ENCODE measurements around the gene FLII.

Gene FLII

DNA sequence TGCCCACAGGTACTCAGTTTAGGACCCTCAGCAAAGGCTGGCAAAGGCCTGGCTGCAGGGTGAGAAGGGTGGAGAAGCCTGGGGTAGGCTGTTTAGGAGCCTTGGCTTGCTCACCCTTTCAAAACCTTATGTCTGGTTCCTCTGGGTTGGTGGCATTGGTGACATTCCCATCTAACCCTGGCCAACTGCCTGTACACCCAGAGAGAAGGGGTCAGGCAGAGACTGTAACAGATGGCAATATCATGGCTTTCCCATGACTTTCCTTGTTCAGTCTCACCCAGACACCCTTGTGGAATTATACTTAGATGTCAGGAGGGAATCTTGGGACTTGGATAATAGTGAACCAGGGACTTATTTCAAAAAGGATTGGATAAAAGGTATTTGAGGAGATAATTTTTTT lies 51.6 kb downstream of the FLII start:
- H3K4me3 ChIP-seq (ENCODE audit: low read depth, low read length), result no peak overlapping the region
- no peak for DNase-seq
- H3K9me3 ChIP-seq (ENCODE audit: severe bottlenecking), result no peaks in the 10 kb centered on the region
- TF ChIP-seq, protein P1, sequence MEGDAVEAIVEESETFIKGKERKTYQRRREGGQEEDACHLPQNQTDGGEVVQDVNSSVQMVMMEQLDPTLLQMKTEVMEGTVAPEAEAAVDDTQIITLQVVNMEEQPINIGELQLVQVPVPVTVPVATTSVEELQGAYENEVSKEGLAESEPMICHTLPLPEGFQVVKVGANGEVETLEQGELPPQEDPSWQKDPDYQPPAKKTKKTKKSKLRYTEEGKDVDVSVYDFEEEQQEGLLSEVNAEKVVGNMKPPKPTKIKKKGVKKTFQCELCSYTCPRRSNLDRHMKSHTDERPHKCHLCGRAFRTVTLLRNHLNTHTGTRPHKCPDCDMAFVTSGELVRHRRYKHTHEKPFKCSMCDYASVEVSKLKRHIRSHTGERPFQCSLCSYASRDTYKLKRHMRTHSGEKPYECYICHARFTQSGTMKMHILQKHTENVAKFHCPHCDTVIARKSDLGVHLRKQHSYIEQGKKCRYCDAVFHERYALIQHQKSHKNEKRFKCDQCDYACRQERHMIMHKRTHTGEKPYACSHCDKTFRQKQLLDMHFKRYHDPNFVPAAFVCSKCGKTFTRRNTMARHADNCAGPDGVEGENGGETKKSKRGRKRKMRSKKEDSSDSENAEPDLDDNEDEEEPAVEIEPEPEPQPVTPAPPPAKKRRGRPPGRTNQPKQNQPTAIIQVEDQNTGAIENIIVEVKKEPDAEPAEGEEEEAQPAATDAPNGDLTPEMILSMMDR (IDR thresholded peaks at IDR 0.05; ENCODE audit: low read depth, low read length), result no peak
- no peaks in the 10 kb centered on the region for H3K27me3 ChIP-seq (ENCODE audit: insufficient read depth, low read depth, severe bottlenecking)
- H3K36me3 ChIP-seq, result peaks cover 75% of the 10 kb centered on the region
- H3K27ac ChIP-seq, result no peak overlapping the region

DNA sequence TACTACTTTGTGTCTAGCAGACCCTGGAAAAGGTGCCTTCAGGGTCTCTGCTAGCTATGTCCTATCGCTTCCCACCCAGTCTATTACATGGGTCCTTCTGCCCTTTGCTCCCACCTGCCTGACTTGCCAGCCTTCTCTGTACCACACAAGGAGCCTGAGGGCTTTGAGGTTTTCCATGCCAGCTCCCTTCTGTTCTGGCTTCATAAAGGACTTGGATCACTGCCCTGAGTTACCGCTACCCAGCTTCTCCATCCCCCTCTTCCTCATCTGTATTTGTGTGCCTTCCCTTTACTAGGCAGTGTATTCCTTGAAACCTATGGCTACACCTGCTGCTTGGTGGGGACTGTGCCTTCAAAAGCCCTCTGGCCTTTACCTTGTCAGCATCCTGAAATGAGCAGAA lies 52.7 kb downstream of the FLII start:
- Histone ChIP-seq H3K27ac (no peak overlapping the region), H3K36me3 (peaks cover 79% of the 10 kb centered on the region), H3K4me3 (ENCODE audit: low read depth, low read length) (no peak overlapping the region), H3K27me3 (ENCODE audit: insufficient read depth, low read depth, severe bottlenecking) (no peaks in the 10 kb centered on the region), H3K9me3 (ENCODE audit: severe bottlenecking) (no peaks in the 10 kb centered on the region)
- TF ChIP-seq, protein P1 (IDR thresholded peaks at IDR 0.05; ENCODE audit: low read depth, low read length), result no peak
- no peak for DNase-seq

DNA sequence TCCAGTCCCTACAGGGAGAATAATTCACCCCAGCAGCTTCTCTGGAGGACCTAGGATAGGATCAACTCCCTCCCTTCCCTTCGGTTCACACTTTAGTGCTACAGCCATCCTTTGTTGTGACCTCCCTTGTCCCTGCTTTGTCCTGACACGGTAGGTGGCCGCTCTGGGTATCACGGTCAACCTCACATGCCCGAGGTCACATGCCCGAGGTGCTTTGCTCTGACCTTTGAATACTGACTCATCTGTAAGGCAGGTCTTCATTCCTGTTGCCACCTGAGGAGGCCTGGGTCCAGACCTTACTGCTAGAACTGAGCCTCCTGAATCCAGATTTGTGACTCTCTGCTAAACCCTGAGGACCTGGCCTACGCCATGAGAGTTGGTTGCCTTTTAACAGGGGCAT lies 55.2 kb downstream of the FLII start:
- no peak for DNase-seq
- Histone ChIP-seq H3K4me3 (ENCODE audit: low read depth, low read length) (no peak overlapping the region), H3K9me3 (ENCODE audit: severe bottlenecking) (no peaks in the 10 kb centered on the region), H3K27me3 (ENCODE audit: insufficient read depth, low read depth, severe bottlenecking) (no peaks in the 10 kb centered on the region), H3K36me3 (peaks cover 78% of the 10 kb centered on the region), H3K27ac (no peak overlapping the region)
- TF ChIP-seq, protein P1 (IDR thresholded peaks at IDR 0.05; ENCODE audit: low read depth, low read length), result no peak

DNA sequence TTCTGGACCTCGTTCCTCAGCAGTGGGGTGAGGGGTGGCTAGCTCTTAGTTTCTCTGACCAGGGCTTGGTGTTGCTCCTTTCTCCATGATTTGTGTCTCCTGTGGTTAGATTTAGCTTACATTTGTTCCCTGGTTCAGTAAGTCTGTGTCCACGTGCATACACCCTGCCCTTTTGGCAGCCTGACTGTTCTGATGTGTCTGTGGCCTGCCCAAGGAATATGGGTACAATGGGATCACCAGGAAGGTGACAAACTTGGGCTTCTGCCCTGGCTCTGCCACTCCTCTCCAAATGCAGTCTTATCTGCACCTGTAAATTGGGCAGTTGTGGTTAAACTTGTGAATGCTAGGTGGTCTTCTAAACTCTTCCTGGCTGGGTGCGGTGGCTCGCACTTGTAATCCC lies 57.4 kb downstream of the FLII start:
- Histone ChIP-seq H3K4me3 (ENCODE audit: low read depth, low read length) (no peak overlapping the region), H3K27me3 (ENCODE audit: insufficient read depth, low read depth, severe bottlenecking) (no peaks in the 10 kb centered on the region), H3K27ac (no peak overlapping the region), H3K9me3 (ENCODE audit: severe bottlenecking) (no peaks in the 10 kb centered on the region), H3K36me3 (peaks cover 78% of the 10 kb centered on the region)
- TF ChIP-seq, protein P1 (IDR thresholded peaks at IDR 0.05; ENCODE audit: low read depth, low read length), result no peak
- no peak for DNase-seq

DNA sequence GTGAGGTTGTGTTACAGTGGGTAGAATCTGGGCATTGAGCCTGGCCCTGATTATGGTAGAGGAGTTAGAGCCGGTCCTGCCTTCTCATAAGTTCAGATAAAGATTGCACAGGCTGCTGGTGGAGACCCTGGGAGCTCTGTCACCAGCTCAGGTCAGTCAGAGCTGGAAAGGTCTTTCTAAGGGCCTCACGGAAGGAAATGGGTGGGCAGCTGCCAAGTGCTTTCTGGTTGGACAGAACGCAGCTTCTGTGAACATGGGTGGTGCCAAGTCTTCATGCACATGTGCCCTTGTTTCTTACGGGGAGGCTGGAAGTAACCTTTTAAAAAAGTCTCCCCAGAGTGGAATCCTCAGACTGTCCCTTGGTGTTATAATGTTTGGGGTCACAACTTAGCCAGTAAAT lies 60.0 kb downstream of the FLII start:
- TF ChIP-seq, protein P1 (IDR thresholded peaks at IDR 0.05; ENCODE audit: low read depth, low read length), result no peak
- no peaks in the 10 kb centered on the region for H3K9me3 ChIP-seq (ENCODE audit: severe bottlenecking)
- no peak overlapping the region for H3K27ac ChIP-seq
- no peak for DNase-seq
- no peak overlapping the region for H3K4me3 ChIP-seq (ENCODE audit: low read depth, low read length)
- peaks cover 79% of the 10 kb centered on the region for H3K36me3 ChIP-seq
- H3K27me3 ChIP-seq (ENCODE audit: insufficient read depth, low read depth, severe bottlenecking), result no peaks in the 10 kb centered on the region

DNA sequence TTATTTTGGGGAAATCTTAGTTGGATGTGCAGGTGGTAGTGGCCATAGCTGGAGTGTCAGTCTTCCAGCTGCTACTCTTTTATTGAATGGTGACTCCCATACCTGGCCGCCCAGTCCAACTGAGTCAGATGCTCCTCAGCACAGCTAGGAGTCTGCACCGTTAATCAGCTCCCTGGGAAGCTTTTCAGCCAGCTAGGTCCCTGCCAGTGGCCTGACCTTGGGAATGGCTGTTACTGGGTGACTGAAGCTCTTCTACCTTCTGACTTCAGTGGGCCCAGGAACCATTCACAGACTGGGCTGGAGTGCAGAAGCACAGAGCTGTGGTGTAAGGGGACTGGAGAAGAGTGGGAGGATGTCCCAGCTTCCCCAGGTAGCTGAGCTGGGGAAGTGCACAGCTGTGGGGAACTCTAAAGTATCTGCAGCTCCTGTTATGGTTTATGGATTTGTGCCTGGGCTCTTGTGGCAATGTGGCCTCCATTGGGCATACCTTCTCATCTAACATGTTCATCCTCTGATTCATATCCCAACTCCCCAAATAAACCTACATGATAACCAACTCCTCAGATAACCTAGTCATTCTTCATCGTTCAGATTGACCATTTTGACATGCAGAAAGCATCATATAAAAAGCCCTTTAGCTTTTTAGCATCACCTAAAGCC lies 60.9 kb downstream of the FLII start:
- TF ChIP-seq, protein P1 (IDR thresholded peaks at IDR 0.05; ENCODE audit: low read depth, low read length), result no peak
- no peak overlapping the region for H3K4me3 ChIP-seq (ENCODE audit: low read depth, low read length)
- peaks cover 78% of the 10 kb centered on the region for H3K36me3 ChIP-seq
- H3K27ac ChIP-seq, result no peak overlapping the region
- no peaks in the 10 kb centered on the region for H3K9me3 ChIP-seq (ENCODE audit: severe bottlenecking)
- no peaks in the 10 kb centered on the region for H3K27me3 ChIP-seq (ENCODE audit: insufficient read depth, low read depth, severe bottlenecking)
- no peak for DNase-seq

Data from WERI-Rb-1 (cell line).